ENCODE results near the gene ZNF391.

Gene ZNF391

GRCh38 chr6:27452496-27452897 lies 63.9 kb downstream of the ZNF391 start (continued):
- no peak for TF ChIP-seq BCL11B (tag by site-specific recombination; IDR thresholded peaks at IDR 0.05; ENCODE audit: low read depth)
- TF ChIP-seq, protein P1, sequence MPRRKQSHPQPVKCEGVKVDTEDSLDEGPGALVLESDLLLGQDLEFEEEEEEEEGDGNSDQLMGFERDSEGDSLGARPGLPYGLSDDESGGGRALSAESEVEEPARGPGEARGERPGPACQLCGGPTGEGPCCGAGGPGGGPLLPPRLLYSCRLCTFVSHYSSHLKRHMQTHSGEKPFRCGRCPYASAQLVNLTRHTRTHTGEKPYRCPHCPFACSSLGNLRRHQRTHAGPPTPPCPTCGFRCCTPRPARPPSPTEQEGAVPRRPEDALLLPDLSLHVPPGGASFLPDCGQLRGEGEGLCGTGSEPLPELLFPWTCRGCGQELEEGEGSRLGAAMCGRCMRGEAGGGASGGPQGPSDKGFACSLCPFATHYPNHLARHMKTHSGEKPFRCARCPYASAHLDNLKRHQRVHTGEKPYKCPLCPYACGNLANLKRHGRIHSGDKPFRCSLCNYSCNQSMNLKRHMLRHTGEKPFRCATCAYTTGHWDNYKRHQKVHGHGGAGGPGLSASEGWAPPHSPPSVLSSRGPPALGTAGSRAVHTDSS (tag by site-specific recombination; IDR thresholded peaks at IDR 0.05), result no peak

Data from HEK293 (cell line).